Spleen (tissue), 11 donors: ENCODE data around the gene KCNF1. TPM values are rescaled to one million over a fixed set of nuclear protein-coding genes. Genes with fewer than 3 reads are reported as not detected.

Source experiments
- DNase-seq: peaks from one replicate; pipeline ENCODE4 v3.0.0-alpha.2; 2020
- H3K27ac ChIP-seq, 8 donors: fragments of 200-600 bp; sonication (generic) in 7 of 8; 1 replicate in 4 of 8; 2 replicates in 4 of 8; pipeline versions ENCODE4 v1.5.0 to v1.8.0; 2016 to 2021; ENCODE audit warnings: inconsistent platforms in 4 of 8, mild to moderate bottlenecking in 4 of 8, moderate library complexity in 1 of 8
- H3K27me3 ChIP-seq, 7 donors: fragments of 200-600 bp; sonication (generic) in 6 of 7; replicated peaks in 1 of 7; 1 replicate in 4 of 7; 2 replicates in 3 of 7; pipeline versions ENCODE4 v1.5.0 to v1.8.0; 2016 to 2021; ENCODE audit warnings: inconsistent platforms in 3 of 7, mild to moderate bottlenecking in 1 of 7
- H3K36me3 ChIP-seq, 6 donors: fragments of 200-600 bp; sonication (generic) in 5 of 6; 1 replicate in 4 of 6; 2 replicates in 2 of 6; pipeline versions ENCODE4 v1.5.0 to v1.8.0; 2016 to 2021; ENCODE audit warnings: inconsistent platforms in 2 of 6
- H3K4me1 ChIP-seq, 6 donors: fragments of 200-600 bp; sonication (generic) in 5 of 6; 1 replicate in 3 of 6; 2 replicates in 3 of 6; pipeline versions ENCODE4 v1.5.0 to v1.8.0; 2016 to 2021; ENCODE audit warnings: inconsistent platforms in 3 of 6
- H3K4me3 ChIP-seq, 8 donors: fragments of 200-600 bp; sonication (generic) in 7 of 8; 1 replicate in 4 of 8; 2 replicates in 4 of 8; pipeline versions ENCODE4 v1.5.0 to v1.8.0; 2016 to 2021; ENCODE audit warnings: inconsistent platforms in 4 of 8, mild to moderate bottlenecking in 4 of 8, moderate library complexity in 2 of 8
- H3K9me3 ChIP-seq, 8 donors: fragments of 200-600 bp; sonication (generic) in 7 of 8; 1 replicate in 4 of 8; 2 replicates in 4 of 8; pipeline versions ENCODE4 v1.5.0 to v1.8.0; 2016 to 2021; ENCODE audit warnings: inconsistent platforms in 4 of 8
- POLR2A ChIP-seq, 3 donors: fragments of 450-650 bp; IDR thresholded peaks; one replicate each; pipeline ENCODE4 v1.5.1; 2017; ENCODE audit warnings: antibody characterized with exemption in 3 of 3, mild to moderate bottlenecking in 1 of 3
- POLR2AphosphoS5 ChIP-seq, 3 donors: sonication (generic); formaldehyde crosslinking; IDR thresholded peaks; one replicate each; pipeline ENCODE4 v1.5.1; 2017; ENCODE audit warnings: antibody characterized with exemption in 3 of 3
- WGBS, 5 donors: extraction: QIAGEN DNeasy Blood & Tissue Kit in 3 of 5; methylation state at CpG; one replicate each; pipeline versions ENCODE4 v1.1.5 to v1.1.7; 2013 to 2018; 5-methylcytosine and 5-hydroxymethylcytosine counted together
- intact Hi-C: fragments of 100-400 bp; cut with DNase I; formaldehyde crosslinking; loops from one replicate; pipeline ENCODE4 v1.15.0; 2023; ENCODE audit warnings: low total_unique reads
- polyA plus RNA-seq, 3 donors: library from polyadenylated mRNA; stranded (reverse); fragments of 200-250 nt; gene quantifications; one replicate each; pipeline ENCODE4 v1.2.1, GENCODE V29; 2013
- total RNA-seq, 7 donors: library from RNA; depleted of rRNA in 3 of 7; stranded (reverse); fragments of >200 nt in 3 of 7; fragmentation: NEBNext Ultra II Directional in 4 of 7; extraction: Animal tissue kit (Norgen Biotek cat#: 25700) in 4 of 7; gene quantifications; one replicate each; pipeline versions ENCODE4 v1.1.0 to v1.2.1, GENCODE V29; 2016 to 2021
- TF ChIP-seq, protein P1 (sequence below), 11 experiments: fragments of 200-600 bp in 7 of 11; fragments of 450-650 bp in 4 of 11; sonication (generic) in 4 of 11; IDR thresholded peaks in 8 of 11; conservative IDR thresholded peaks in 3 of 11; 1 replicate in 7 of 11; 2 replicates in 4 of 11; pipeline versions ENCODE4 v1.4.0 to v1.8.0; 2016 to 2021; ENCODE audit warnings: antibody characterized with exemption in 11 of 11, inconsistent platforms in 4 of 11, mild to moderate bottlenecking in 1 of 11
- donor health status: healthy with polysubstance abuse.
- donor health status: DM: no; HTN: no; CAD: no; lungs with moderate emphysema.
- donor health status: DM: no; HTN: no; CAD: no.
- donor health status: Bipolar disorder and iron deficiency.
- donor health status: healthy.
- donor health status: DM: no; HTN: no; CAD: no.
- donor health status: DM: yes; HTN: yes; CAD: no.

Gene KCNF1
- total and polyA plus RNA-seq, 10 donors, result 0.16 to 1.2 (median 0.57) TPM; not detected in 3

DNA sequence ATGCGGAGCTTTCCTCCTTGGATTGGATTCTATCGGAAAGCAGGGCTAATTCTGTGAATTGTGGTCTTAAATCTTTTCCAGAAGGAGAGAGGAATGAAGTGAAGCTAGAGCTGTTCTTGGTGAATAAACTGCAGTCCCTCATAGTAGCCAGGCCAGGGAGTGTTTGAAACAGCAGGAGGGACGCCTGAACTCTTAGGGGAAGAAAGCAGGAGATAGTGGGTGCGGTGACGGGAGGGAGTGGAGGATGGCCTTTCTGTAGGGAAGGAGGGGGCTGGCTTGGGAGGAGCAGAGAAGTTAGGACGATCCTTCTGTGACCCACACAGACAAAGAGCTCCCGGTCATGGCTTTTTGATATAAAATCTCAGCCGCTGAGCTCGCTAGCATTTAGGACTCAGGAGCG, 47.5 kb upstream of the KCNF1 start:
- Histone ChIP-seq H3K36me3 (no peaks in the 10 kb centered on the region), H3K4me3 (no peak overlapping the region), H3K27me3 (peaks cover 0 to 30% (median 0%) of the 10 kb centered on the region in 7 donors), H3K4me1 (peaks cover 9 to 40% (median 25%) of the 10 kb centered on the region in 6 donors), H3K27ac (peak overlapping the region in 1 of 8 donors; percentile 51), H3K9me3 (no peaks in the 10 kb centered on the region)
- intact Hi-C loops, result no loop called here
- WGBS, 5 donors, result 55 to 67% (median 59%) methylated on average over 10 of the region's 10 CpGs
- TF ChIP-seq, protein P1, sequence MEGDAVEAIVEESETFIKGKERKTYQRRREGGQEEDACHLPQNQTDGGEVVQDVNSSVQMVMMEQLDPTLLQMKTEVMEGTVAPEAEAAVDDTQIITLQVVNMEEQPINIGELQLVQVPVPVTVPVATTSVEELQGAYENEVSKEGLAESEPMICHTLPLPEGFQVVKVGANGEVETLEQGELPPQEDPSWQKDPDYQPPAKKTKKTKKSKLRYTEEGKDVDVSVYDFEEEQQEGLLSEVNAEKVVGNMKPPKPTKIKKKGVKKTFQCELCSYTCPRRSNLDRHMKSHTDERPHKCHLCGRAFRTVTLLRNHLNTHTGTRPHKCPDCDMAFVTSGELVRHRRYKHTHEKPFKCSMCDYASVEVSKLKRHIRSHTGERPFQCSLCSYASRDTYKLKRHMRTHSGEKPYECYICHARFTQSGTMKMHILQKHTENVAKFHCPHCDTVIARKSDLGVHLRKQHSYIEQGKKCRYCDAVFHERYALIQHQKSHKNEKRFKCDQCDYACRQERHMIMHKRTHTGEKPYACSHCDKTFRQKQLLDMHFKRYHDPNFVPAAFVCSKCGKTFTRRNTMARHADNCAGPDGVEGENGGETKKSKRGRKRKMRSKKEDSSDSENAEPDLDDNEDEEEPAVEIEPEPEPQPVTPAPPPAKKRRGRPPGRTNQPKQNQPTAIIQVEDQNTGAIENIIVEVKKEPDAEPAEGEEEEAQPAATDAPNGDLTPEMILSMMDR (IDR thresholded peaks at IDR 0.05 in 8 of 11, conservative IDR thresholded peaks at IDR 0.05 in 3 of 11), result no peak
- no peak for TF ChIP-seq POLR2A (IDR thresholded peaks at IDR 0.05)
- no peak for TF ChIP-seq POLR2AphosphoS5 (IDR thresholded peaks at IDR 0.05)
- DNase-seq, result no peak

DNA sequence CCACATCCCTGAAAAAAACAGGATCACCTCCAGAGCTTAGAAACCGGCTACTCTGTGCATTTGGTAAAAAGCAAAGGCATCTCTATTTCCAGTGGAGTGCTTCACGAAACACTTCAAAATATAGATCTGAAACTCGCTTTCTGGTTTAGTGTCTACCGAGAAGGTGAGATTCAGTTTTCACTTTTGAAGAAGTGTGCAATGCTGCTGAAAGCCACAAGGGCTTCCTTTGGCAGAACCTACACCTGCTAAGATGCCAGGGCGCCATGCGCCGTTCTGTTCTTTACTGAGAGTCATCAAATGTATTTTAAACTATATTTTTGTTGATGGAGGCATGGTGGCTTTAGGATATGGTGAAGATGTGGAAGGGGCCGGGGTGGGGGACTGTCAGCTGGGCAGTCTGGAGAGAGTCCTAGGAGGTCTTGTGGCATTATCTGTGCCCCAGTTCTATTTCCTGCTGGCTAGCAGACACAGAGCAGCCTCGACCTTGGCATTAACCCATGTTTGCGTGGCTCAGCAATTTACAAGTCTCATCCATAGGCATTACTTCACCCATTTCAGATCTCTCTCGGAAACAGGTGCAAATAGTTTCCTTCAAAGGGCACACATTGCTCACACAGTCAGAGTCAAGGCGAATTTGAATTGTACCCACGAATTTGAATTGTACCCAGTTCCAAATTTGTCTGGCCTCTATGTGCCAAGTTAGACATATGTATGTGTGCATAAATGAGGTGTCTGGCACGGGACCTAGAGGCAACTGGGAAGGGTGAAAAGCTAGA, 46.7 kb upstream of the KCNF1 start:
- peaks cover 0 to 30% (median 0%) of the 10 kb centered on the region in 7 donors for H3K27me3 ChIP-seq
- peak overlapping the region in 2 of 8 donors; percentile 17 to 39 for H3K27ac ChIP-seq
- peaks cover 9 to 40% (median 25%) of the 10 kb centered on the region in 6 donors for H3K4me1 ChIP-seq
- TF ChIP-seq, protein P1 (IDR thresholded peaks at IDR 0.05 in 8 of 11, conservative IDR thresholded peaks at IDR 0.05 in 3 of 11), result peak in 10 of 11 experiments; percentile 26 to 55 (median 40)
- no peak for TF ChIP-seq POLR2AphosphoS5 (IDR thresholded peaks at IDR 0.05)
- no peaks in the 10 kb centered on the region for H3K9me3 ChIP-seq
- DNase-seq, result no peak
- no peaks in the 10 kb centered on the region for H3K36me3 ChIP-seq
- WGBS, 5 donors, result 33 to 53% (median 41%) methylated on average over 14 of the region's 14 CpGs
- H3K4me3 ChIP-seq, result peak overlapping the region in 1 of 8 donors; percentile 21
- intact Hi-C loops, result no loop called here

DNA sequence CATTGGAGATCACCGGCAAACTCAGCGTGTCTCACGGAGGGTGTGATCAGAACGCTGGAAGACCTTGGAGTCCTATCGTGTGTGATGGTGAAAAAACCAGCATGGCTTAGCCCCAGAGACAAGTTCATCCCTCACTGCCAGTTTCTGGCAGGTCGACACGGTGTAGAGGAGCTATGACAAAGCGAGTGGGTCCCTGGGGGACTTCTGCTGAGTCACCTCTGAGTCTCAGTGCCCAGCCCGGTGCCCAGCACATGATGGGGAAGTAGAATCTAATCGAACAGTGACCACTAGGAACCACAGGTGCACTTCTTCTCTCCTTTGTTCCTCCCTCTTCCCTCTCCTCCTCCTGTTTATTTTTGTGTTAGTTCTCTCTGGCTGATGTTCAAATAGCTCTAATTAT, 45.9 kb upstream of the KCNF1 start:
- WGBS, 5 donors, result 43 to 61% (median 56%) methylated on average over 10 of the region's 10 CpGs
- Histone ChIP-seq H3K9me3 (no peaks in the 10 kb centered on the region), H3K4me1 (peaks cover 9 to 40% (median 25%) of the 10 kb centered on the region in 6 donors), H3K4me3 (no peak overlapping the region), H3K27me3 (peaks cover 0 to 30% (median 0%) of the 10 kb centered on the region in 7 donors), H3K27ac (no peak overlapping the region), H3K36me3 (no peaks in the 10 kb centered on the region)
- TF ChIP-seq POLR2AphosphoS5 (IDR thresholded peaks at IDR 0.05), result no peak
- TF ChIP-seq POLR2A (IDR thresholded peaks at IDR 0.05), result no peak
- TF ChIP-seq, protein P1 (IDR thresholded peaks at IDR 0.05 in 8 of 11, conservative IDR thresholded peaks at IDR 0.05 in 3 of 11), result no peak
- intact Hi-C loops, result no loop called here
- DNase-seq, result no peak

DNA sequence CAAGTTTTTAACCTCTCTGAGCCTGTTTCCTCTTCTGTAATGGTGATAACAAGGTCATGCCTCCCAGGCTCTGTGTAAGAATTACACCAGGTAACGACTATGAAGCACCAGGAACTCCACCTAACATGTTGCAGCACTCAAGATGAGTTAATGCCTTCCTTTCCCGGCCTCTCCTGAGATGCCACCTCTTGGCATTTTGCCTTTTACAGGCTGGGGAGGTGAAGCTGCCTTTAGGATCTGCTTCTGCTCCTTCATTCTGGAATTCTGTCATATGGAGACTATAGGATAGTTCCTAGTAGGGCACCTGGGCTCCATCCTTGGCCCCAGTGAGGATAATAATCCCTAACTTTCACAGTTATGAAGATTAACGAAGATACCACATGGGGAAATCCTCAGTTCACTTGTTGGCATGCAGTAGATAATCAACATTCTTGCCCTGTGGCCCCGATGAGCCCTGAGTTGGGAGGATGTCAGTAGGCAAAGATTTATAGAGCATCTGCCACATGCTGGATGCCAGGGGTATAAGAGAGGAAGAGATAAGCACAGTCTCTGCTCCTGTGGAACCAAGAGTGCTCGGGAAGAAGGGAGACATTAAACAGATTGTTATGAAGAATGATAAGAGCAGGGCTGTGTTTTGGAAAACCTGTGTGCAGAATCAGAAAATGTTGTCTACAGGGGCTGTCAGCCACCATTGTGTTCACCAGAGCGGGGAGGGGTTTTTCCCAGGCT, 43.9 kb upstream of the KCNF1 start:
- Histone ChIP-seq H3K27ac (no peak overlapping the region), H3K36me3 (no peaks in the 10 kb centered on the region), H3K9me3 (peaks cover 0 to 13% (median 8%) of the 10 kb centered on the region in 8 donors), H3K4me1 (peaks cover 9 to 40% (median 25%) of the 10 kb centered on the region in 6 donors), H3K27me3 (peaks cover 0 to 24% (median 0%) of the 10 kb centered on the region in 7 donors), H3K4me3 (no peak overlapping the region)
- intact Hi-C loops, result no loop called here
- 42 to 57% (median 51%) methylated on average over 6 of the region's 6 CpGs for whole genome bisulfite sequencing, 5 donors
- no peak for DNase-seq
- TF ChIP-seq, protein P1 (IDR thresholded peaks at IDR 0.05 in 8 of 11, conservative IDR thresholded peaks at IDR 0.05 in 3 of 11), result no peak
- TF ChIP-seq POLR2AphosphoS5 (IDR thresholded peaks at IDR 0.05), result no peak
- TF ChIP-seq POLR2A (IDR thresholded peaks at IDR 0.05), result no peak
